Stimulated activated CD4-positive, alpha-beta T cell treated with anti-CD3 and anti-CD28 coated beads, Interleukin-2, amount 100 ng/mL, for 4 hours (primary cell): ENCODE data around the gene MYH11.
"Not testable (repeated sequence)": the region's sequence is repeated elsewhere in the genome, so short reads cannot be mapped to it uniquely, and the experiment has no call there.

ENCODE experiments used
- DNase-seq: peaks from one replicate; pipeline ENCODE4 v3.0.0-alpha.2; 2020; ENCODE audit warnings: low read depth

The MYH11 gene

DNA sequence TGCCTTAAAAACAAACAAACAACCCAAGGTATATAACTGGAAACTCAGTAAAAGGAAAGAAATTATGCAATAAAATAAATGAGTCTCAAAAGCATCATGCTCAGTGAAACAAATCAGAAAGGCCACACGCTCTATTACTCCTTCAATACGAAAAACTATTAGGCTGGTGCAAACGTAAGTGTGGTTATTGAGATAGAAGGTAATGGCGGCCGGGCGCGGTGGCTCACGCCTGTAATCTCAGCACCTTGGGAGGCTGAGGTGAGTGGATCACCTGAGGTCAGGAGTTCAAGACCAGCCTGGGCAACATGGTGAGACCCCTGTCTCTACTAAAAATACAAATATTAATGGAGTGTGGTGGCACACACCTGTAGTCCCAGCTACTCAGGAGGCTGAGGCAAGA, 17.6 kb downstream of the MYH11 start:
- DNase-seq = not testable (repeated sequence)

- no peak for DNase-seq
These were observed 19.1 kb downstream of the MYH11 start for GRCh38 chr16:15837761-15838160.

- DNase-seq = no peak
These were observed 19.7 kb downstream of the MYH11 start for GRCh38 chr16:15836965-15837611.

DNA sequence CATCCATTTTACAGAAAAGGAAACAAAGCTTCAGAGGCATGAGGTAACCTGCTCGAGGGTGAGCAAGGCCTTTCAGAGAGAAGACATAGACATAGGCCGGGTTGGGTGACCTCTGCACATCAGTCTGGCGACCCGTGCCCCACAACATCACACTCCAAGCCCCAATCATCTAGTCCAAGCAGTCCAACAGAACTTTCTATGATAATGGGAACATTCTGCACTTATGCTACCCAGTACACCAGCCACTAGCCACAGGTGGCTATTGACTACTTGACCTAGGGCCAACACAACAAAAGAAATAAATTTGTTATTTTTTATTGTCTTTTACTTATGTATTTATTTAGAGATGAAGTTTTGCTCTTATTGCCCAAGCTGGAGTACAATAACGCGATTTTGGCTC, 20.8 kb downstream of the MYH11 start:
- no peak for DNase-seq

DNA sequence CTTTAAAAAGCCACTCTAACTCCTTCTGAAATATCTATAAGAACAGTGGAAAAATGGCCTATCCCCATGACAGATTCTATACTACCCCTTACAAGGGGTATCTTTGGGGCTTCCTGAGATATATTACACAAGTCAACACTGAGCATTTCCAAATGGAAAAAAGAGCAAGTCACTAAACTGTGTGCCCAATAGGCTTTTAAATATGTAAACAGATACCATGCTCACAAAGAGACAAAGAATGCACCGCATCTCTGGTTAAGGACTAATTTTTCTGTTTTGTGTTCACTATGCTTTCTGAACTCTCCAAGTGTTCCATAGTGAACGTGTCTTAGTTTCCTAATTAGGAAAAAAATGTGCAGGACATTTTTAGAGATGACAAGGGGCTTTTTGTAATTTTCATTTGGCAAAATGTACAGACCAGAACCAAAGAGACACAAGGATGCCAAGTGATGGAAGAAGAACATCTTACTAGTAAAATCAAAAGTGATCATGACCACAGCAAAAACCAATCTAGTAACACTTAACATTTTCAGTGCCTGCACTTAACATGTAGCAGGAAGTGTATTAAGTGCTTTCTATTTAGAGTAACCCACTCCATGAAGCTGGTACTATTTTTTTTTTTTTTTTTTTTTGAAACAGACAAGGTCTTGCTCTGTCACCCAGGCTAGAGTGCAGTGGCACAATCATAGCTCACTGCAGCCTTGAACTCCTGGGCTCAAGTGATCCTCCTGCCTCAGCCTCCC, 21.5 kb downstream of the MYH11 start:
- DNase-seq = no peak

GRCh38 chr16:15834502-15834901, 22.3 kb downstream of the MYH11 start:
- no peak for DNase-seq

- DNase-seq = no peak
These were observed 23.3 kb downstream of the MYH11 start for GRCh38 chr16:15833541-15833940.

GRCh38 chr16:15832241-15832640, 24.6 kb downstream of the MYH11 start:
- DNase-seq = no peak

- DNase-seq = no peak
These were observed 25.9 kb downstream of the MYH11 start for GRCh38 chr16:15830832-15831451.

- no peak for DNase-seq
These were observed 27.4 kb downstream of the MYH11 start for GRCh38 chr16:15829460-15829859.

DNA sequence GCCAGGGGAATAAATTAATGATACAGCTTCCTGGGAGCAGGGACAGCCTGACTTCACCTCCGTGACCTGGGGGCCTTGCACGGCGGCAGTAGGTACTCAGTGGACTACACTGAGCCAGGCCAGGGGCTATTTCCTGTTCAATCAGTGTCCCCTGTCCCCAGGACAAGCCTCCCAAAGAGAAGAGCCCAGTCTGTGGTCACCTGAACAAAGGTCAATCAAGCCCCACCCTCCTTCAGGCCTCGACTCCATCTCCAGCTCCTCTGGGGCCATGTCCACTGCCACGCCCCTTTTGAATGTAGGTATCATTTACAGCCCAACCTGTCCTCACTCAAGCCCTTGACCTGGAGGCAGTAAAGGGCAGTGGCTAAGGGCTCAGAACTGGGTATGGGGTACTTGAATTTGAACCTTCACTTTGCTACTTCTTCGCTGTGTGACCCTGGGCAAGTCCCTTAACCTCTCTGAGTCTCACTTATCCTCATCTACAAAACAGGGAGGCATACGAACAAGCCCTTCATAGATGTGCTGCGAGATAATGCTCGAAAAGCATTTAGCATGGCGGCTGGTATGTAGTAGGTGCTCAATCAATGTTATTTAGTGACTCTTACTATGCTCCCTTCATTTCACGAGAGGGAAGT, 29.0 kb downstream of the MYH11 start:
- DNase-seq = no peak

- no peak for DNase-seq
These were observed 29.5 kb downstream of the MYH11 start for GRCh38 chr16:15827299-15827698.

GRCh38 chr16:15825750-15826305, 31.0 kb downstream of the MYH11 start:
- no peak for DNase-seq

- no peak for DNase-seq
These were observed 33.9 kb downstream of the MYH11 start for GRCh38 chr16:15822957-15823356.

DNA sequence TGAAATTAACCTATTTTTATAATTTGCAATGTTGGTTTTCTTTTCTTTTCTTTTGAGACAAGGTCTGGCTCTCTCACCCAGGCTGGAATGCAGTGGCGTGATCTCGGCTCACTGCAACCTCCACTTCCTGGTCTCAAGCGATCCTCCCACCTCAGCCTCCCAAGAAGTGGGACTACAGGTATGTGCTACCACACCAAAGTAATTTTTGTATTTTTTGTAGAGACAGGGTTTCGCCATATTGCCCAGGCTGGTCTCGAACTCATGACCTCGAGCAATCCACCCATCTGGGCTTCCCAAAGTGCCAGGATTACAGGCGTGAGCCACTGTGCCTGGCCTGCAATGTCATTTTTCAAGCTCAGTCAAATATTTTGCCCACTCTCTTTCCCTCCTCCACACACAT, 36.0 kb downstream of the MYH11 start:
- DNase-seq = no peak

- no peak for DNase-seq
These were observed 37.8 kb downstream of the MYH11 start for GRCh38 chr16:15819046-15819445.

- no peak for DNase-seq
These were observed 39.4 kb downstream of the MYH11 start for GRCh38 chr16:15817446-15817845.

GRCh38 chr16:15816228-15816627, 40.6 kb downstream of the MYH11 start:
- DNase-seq = no peak

DNA sequence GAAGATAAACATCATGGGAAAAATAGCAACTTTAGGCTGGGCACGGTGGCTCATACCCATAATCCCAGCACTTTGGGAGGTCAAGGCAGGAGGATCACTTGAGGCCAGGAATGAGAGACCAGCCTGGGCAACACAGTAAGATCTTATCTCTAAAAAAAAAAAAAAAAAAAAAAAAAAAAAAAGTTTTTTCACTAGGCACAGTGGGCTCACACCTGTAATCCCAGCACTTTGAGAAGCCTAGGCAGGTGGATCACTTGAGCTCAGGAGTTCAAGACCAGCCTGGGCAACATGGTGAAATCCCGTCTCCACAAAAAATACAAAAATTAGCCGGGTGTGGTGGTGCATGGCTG, 44.5 kb downstream of the MYH11 start:
- not testable (repeated sequence) for DNase-seq

- no peak for DNase-seq
These were observed 45.1 kb downstream of the MYH11 start for GRCh38 chr16:15811481-15812400.

- no peak for DNase-seq
These were observed 45.9 kb downstream of the MYH11 start for GRCh38 chr16:15810949-15811348.

- DNase-seq = no peak
These were observed 46.4 kb downstream of the MYH11 start for GRCh38 chr16:15810411-15810810.
